GM19099 (cell line): ENCODE results near the gene VPS18.

Experiments used
- POLR2A ChIP-seq: IDR thresholded peaks from 3 replicates; pipeline ENCODE4 v1.6.1; 2011; ENCODE audit warnings: low read depth; ENCODE audit not compliant: insufficient read length; ENCODE audit errors: extremely low read depth

The VPS18 gene, protein sequence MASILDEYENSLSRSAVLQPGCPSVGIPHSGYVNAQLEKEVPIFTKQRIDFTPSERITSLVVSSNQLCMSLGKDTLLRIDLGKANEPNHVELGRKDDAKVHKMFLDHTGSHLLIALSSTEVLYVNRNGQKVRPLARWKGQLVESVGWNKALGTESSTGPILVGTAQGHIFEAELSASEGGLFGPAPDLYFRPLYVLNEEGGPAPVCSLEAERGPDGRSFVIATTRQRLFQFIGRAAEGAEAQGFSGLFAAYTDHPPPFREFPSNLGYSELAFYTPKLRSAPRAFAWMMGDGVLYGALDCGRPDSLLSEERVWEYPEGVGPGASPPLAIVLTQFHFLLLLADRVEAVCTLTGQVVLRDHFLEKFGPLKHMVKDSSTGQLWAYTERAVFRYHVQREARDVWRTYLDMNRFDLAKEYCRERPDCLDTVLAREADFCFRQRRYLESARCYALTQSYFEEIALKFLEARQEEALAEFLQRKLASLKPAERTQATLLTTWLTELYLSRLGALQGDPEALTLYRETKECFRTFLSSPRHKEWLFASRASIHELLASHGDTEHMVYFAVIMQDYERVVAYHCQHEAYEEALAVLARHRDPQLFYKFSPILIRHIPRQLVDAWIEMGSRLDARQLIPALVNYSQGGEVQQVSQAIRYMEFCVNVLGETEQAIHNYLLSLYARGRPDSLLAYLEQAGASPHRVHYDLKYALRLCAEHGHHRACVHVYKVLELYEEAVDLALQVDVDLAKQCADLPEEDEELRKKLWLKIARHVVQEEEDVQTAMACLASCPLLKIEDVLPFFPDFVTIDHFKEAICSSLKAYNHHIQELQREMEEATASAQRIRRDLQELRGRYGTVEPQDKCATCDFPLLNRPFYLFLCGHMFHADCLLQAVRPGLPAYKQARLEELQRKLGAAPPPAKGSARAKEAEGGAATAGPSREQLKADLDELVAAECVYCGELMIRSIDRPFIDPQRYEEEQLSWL

DNA sequence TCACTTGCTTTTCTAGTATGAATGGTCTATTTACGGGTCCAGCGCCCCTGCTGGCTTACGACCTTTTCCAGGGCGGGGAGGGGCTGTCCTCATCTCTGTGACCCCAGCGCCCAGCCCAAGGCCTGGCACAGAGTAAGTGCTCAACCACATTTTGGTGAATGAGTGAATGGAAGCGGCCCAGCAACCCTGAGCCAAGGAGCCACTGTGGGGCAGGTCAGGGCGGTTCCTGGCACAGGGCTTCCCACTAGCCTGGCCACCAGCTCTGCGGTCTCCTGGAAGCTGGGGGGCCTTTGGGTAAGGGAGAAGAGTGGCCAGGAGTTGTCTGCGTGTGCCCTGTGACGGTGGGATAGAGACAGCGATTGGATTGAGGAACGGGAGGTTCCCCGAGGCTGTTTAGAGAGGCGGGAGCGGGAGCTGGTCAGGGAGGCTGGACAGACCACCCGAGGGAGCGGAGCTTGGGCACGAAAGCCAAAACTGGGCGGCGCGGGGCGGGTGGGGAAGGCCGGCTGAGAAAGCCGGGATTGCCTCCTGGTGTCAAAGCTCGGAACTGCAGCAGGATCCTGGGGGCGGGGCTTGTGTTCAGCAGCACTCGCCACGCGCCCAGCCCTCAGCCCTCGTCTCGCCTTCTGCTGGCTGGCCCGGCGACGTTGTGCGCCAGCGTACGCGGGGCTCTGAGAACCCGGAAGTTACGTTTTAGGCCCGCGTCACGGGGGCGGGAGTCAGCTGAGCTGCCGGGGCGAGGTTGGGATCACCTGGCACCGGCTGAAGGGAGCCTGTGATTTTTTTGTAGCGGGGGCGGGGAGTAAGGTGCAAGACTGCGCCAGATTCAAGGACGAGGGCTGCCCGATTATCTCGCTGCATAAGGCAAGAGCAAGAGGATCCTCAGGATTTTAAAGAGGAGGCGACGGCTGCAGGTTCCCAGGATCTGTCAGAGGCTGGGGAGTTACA is at the start of gene VPS18:
Gene VPS18, plus strand, starts transcription at position 718 of the 948 bp plus-strand sequence. CDS start 319 bp downstream, outside the sequence.
- TF ChIP-seq POLR2A: peak; percentile 65

- no peak for TF ChIP-seq POLR2A
Measured at GRCh38 chr15:40844696-40845030, 49.6 kb upstream of the VPS18 start.

DNA sequence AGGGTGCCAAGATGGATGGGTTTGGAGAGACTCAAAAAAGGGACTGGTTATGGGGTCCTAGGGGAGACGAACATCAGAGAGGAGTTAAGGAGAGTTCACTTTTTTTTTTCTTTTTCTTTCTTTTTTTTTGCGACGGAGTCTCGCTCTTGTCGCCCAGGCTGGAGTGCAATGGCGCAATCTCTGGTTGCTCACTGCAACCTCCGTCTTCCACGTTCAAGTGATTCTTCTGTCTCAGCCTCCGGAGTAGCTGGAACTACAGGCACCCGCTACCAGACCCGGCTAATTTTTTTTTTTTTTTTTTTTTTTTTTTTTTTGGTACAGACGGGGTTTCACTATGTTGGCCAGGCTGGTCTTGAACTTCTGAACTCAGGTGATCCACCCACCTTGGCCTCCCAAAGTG is 49.2 kb upstream of the VPS18 start:
- no peak for TF ChIP-seq POLR2A

DNA sequence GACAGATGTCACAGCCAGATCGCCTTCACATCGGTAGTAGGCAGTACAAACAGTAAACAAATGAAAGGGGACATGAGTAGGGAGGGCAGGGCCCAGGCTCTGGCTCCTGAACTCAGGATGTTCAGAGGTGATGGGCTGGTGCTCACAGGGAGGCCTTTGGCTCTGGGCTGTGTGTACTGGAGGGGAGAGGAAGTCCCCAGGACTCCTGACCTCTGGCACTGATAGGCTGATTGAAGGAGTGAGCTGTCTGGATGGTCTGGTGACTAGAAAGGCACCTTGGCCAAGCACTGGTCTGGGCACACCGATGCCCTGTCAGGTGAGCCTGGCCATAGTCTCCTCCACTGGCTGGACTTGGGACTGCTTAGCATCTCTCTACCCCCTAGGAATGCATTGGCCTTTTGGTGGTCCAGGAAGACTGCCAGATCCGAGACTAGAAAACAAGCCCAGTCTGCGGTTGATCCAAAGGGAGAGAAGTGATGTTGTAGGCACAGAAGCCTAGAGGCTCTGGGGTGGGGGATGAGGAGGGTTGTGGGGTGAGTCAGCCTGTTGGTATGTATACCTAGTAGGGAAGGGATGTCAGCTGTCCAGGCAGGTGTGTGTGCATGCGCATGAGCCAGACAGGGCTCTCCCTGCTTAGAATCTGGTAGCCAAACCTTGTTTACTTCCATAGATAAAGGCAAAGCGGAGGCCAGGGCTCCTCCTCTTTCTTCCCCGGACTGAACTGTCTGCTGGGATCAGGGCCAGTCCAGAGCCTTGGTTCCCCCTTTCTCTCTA is 48.6 kb upstream of the VPS18 start:
- TF ChIP-seq POLR2A: no peak

DNA sequence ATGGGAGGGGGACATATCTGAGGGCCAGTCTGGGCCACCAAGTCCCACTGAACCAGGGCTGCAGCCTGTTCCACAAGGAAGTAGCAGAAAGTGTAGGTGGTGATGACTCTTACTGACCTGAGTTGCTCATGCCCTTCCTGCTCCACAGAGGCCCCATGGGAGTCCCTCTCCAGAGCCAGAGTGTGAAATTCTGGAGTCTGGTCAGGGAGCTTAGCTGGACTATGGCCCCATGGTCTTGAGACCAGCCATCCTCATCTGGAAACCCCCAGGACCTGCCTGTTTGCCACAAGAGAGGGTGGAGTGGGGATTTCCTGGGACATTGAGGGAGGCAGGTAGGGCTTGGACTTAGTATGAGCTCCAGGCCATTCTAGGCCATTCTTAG is 47.4 kb upstream of the VPS18 start:
- TF ChIP-seq POLR2A: peak; percentile 1

- peak; percentile 16 for TF ChIP-seq POLR2A
Measured at GRCh38 chr15:40847223-40847961, 46.9 kb upstream of the VPS18 start.

DNA sequence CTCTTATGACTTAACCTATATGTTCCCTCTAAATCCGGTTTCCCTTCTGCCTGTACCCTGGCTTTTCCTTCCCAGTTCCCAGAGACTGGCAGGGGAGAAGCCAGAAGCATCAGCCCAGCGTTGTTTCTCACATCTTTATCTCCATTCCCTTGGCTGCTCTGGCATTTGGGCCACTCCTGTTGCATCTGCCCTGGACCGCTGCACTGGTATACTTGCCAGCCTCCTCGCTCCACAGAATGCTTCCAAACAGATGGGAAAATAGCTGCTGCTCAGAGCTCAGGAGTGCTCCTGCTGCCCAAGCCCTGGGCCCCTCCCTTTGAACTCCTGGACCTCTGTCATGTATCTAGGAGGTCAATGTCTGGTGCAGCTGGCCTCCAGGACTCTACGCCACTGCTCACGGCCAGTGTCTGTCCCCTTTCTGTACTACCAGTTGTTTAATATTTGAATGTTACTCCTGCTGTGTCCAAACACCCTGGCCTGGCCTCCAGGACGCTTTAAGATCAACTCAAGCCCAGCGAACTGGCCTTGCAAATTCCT is 43.6 kb upstream of the VPS18 start:
- TF ChIP-seq POLR2A: no peak

GRCh38 chr15:40852529-40852928 is 41.7 kb upstream of the VPS18 start:
- no peak for TF ChIP-seq POLR2A

DNA sequence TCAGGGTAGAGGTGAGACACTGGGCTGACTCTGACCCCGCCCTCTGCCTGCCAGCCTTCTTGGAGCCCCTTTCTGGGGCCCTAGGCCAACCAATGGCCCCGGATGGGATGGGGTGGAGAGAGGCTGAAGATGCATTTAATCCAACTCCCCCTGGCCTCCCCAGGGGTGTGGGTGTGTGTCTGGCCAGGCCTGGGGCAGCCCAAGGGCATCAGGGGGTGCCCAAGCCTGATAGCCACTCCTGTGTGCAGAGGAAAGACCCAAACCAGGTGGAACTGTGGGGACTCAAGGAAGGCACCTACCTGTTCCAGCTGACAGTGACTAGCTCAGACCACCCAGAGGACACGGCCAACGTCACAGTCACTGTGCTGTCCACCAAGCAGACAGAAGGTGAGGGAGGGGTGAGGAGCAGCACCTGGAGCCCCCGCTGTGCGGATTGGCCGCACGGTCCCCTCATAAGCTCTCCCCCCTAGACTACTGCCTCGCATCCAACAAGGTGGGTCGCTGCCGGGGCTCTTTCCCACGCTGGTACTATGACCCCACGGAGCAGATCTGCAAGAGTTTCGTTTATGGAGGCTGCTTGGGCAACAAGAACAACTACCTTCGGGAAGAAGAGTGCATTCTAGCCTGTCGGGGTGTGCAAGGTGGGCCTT is 40.9 kb upstream of the VPS18 start:
- no peak for TF ChIP-seq POLR2A

DNA sequence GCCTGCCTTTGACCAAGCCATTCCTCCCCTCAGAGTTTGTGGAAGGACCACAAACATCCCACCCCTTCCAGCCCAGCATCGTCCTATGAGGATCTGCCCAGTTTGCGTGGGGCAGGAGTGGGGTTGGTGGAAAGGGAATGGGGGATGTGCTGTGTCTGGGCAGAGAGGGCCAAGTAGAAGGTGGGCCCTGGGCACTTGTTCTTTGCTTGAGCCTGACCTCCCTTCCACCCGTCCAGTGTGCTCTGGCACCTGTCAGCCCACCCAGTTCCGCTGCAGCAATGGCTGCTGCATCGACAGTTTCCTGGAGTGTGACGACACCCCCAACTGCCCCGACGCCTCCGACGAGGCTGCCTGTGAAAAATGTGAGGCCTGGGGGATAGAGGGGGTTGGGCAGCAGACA is 40.1 kb upstream of the VPS18 start:
- no peak for TF ChIP-seq POLR2A

DNA sequence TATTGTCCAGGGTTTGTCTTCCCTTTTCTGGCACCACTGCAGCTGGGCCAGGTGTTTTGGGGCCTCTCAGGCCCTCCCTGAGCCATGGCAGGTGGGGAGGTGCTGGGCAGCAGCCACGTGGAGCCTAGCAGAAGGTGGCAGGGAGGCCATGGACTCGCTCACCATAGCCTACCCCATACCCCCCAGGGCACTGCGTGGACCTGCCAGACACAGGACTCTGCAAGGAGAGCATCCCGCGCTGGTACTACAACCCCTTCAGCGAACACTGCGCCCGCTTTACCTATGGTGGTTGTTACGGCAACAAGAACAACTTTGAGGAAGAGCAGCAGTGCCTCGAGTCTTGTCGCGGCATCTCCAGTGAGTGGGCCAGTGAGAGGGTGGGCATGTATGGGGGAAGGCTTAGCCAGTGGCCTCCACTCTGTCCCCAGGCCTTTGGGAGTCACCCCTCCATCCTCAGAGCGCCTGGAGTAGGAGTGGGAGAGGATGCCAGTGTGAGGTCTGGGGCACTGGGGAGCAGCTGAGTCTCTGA is 38.5 kb upstream of the VPS18 start:
- TF ChIP-seq POLR2A: no peak

GRCh38 chr15:40856746-40857145 is 37.5 kb upstream of the VPS18 start:
- no peak for TF ChIP-seq POLR2A
